Activated T-helper 2 cell treated with anti-CD3 and anti-CD28 coated beads, Interferon-gamma antibody, Interleukin-2, Interleukin-4, amounts not matched to agents 10 μg/mL and 5 μg/mL and 100 μg/mL, durations not matched to agents 14 hours and 24 hours and 36 hours (primary cell): ENCODE measurements around the gene MCL1. TPM values are rescaled to one million over a fixed set of nuclear protein-coding genes. Genes with fewer than 3 reads are reported as not detected.

Source experiments
- DNase-seq: peaks from one replicate; pipeline ENCODE4 v3.0.0; 2021; ENCODE audit warnings: low spot score
- H3K27ac Mint-ChIP-seq: one replicate; pipeline ENCODE4 v1.8.0; 2021; ENCODE audit warnings: mixed read lengths
- H3K27me3 Mint-ChIP-seq: one replicate; pipeline ENCODE4 v1.8.0; 2021; ENCODE audit warnings: low read depth, mixed read lengths
- H3K36me3 Mint-ChIP-seq: one replicate; pipeline ENCODE4 v1.8.0; 2021; ENCODE audit warnings: low read depth, mixed read lengths
- H3K4me1 Mint-ChIP-seq: one replicate; pipeline ENCODE4 v1.8.0; 2021; ENCODE audit warnings: low read depth, mixed read lengths
- H3K4me3 Mint-ChIP-seq: one replicate; pipeline ENCODE4 v1.8.0; 2021; ENCODE audit warnings: low read depth, mild to moderate bottlenecking, moderate library complexity, mixed read lengths
- H3K9me3 Mint-ChIP-seq: one replicate; pipeline ENCODE4 v1.8.0; 2021; ENCODE audit warnings: mixed read lengths
- intact Hi-C: fragments of 100-400 bp; cut with micrococcal nuclease; formaldehyde crosslinking; loops from one replicate; pipeline ENCODE4 v1.15.1; 2023
- total RNA-seq: library from RNA; stranded (reverse); gene quantifications from 2 replicates; pipeline ENCODE4 v1.2.3, GENCODE V29; 2022

The MCL1 gene
- total RNA-seq, 1 donor from 2014 or later, result 217 TPM

DNA sequence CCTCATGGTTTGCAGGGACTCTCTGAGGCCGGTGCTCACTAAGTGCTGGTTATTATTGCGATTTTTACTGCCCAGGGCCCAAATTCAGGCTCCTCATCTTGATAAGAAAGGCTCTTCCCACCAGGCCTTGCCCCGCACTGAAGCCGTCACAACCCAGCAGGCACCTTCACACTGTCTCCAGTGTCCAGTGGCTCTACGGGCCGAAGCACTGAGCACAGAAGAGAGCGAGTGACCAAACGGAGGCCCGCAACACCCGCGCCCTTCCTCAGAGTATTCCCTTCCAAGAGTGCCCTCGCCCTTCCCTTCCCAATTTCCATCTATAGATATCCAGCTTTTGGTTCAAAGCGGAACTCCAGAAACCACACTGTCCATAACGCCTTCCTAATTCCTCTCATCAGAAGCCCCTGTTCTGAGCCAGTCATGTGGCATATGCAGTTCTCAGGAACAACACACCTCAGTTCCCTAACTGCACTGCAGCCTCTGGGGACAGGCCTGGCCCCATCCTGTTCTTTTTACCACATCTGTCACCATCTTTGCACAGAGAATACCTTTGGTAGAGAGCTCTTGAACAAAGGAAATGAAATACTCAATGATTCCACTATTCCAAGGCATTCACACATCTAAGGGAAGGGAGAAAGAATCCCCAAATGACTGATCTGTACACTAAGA, 48.8 kb downstream of the MCL1 start:
- Mint-ChIP-seq H3K27me3 (no peaks in the 10 kb centered on the region), H3K4me1 (peaks cover 6% of the 10 kb centered on the region), H3K27ac (no peak overlapping the region), H3K36me3 (no peaks in the 10 kb centered on the region), H3K9me3 (no peaks in the 10 kb centered on the region), H3K4me3 (no peak overlapping the region)
- no peak for DNase-seq
- intact Hi-C loops, result loop anchor here (5.0 kb wide), 1 partner anchor 273 kb away; the partner anchor contains the start of gene CA14

DNA sequence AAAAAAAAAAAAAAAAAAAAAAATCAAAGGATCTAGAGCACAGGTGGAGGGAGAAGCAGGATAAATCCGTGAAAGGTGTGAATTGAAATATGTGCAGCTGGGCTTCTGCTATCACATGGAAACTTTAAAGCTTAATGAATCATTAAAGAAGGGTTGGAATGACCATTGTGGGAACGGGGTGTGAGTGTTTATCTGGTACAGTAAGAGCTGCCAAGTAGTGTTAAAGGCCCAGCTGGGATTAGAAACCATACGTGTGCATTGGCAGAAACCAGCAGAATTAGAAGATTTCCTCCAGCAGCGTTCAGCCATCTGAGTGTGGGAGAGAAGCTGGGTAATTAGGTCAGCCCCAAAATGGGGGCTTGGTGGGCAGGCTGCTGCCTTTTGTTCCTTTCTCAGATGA, 50.4 kb downstream of the MCL1 start:
- no peak for DNase-seq
- Mint-ChIP-seq H3K4me1 (peaks cover 6% of the 10 kb centered on the region), H3K27ac (no peak overlapping the region), H3K27me3 (no peaks in the 10 kb centered on the region), H3K9me3 (no peaks in the 10 kb centered on the region), H3K36me3 (no peaks in the 10 kb centered on the region), H3K4me3 (no peak overlapping the region)
- intact Hi-C loops, result no loop called here

- no peak overlapping the region for H3K4me3 Mint-ChIP-seq
- intact Hi-C loops, result no loop called here
- no peak for DNase-seq
- no peaks in the 10 kb centered on the region for H3K9me3 Mint-ChIP-seq
- H3K36me3 Mint-ChIP-seq, result no peaks in the 10 kb centered on the region
- no peak overlapping the region for H3K27ac Mint-ChIP-seq
- H3K27me3 Mint-ChIP-seq, result no peaks in the 10 kb centered on the region
- H3K4me1 Mint-ChIP-seq, result peaks cover 6% of the 10 kb centered on the region
Observed at GRCh38 chr1:150528196-150528595, 51.2 kb downstream of the MCL1 start.

DNA sequence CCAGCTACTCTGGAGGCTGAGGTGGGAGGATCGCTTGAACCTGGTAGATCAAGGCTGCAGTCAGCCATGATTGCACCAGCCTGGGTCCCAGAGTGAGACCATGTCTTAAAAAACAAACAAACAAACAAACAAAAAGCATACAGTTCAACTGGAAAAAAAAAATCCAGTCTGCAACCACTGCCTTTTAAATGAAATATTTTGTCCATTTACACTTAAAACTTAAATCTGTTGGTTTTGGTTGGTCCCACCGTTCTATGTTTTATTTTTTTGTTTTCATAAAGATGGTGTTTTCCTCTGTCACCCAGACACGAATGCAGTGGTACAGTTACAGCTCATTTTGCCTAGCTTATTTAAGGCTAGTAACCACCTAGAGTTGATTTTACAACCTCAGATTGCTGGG, 54.1 kb downstream of the MCL1 start:
- Mint-ChIP-seq H3K27me3 (no peaks in the 10 kb centered on the region), H3K4me1 (peaks cover 5% of the 10 kb centered on the region), H3K9me3 (no peaks in the 10 kb centered on the region), H3K27ac (no peak overlapping the region), H3K4me3 (no peak overlapping the region), H3K36me3 (no peaks in the 10 kb centered on the region)
- DNase-seq, result no peak
- intact Hi-C loops, result no loop called here

Other genes starting within 250 kb of the MCL1 start
- 21.9 and 22.8 TPM in 2 replicates for gene RPRD2, start 215.5 kb downstream of the MCL1 start, total RNA-seq
- gene TARS2, start 92.2 kb downstream of the MCL1 start, total RNA-seq, result 66.2 and 69.8 TPM in 2 replicates
- gene ECM1, start 71.5 kb downstream of the MCL1 start, total RNA-seq, result 1.6 and 1.8 TPM in 2 replicates
- gene FALEC, start 63.9 kb downstream of the MCL1 start, total RNA-seq, result 0.37 and 1.9 TPM in 2 replicates
- gene ADAMTSL4, start 30.2 kb downstream of the MCL1 start, total RNA-seq, result 2.7 and 2.9 TPM in 2 replicates
- 252 and 253 TPM in 2 replicates for gene ENSA, start 50.0 kb upstream of the MCL1 start, total RNA-seq
- gene GOLPH3L, start 117.5 kb upstream of the MCL1 start, total RNA-seq, result 21.3 and 22.4 TPM in 2 replicates
- 0.27 TPM in 1 of 2 replicates, not detected in the other for gene HORMAD1, start 141.3 kb upstream of the MCL1 start, total RNA-seq
- gene CTSS, start 186.2 kb upstream of the MCL1 start, total RNA-seq, result 42.0 and 42.1 TPM in 2 replicates
- 2.8 and 3.6 TPM in 2 replicates for gene CTSK, start 228.7 kb upstream of the MCL1 start, total RNA-seq